HepG2 (cell line): ENCODE measurements around the gene FOXD4.
"Not testable (repeated sequence)": the region's sequence is repeated elsewhere in the genome, so short reads cannot be mapped to it uniquely, and the experiment has no call there.

ENCODE experiments used
- AKAP8 ChIP-seq: sonication (generic); formaldehyde crosslinking; IDR thresholded peaks from 2 replicates; pipeline ENCODE4 v1.5.1; 2020; ENCODE audit warnings: mild to moderate bottlenecking, missing genetic modification reagents
- ARID2 ChIP-seq: sonication (generic); formaldehyde crosslinking; IDR thresholded peaks from 2 replicates; pipeline ENCODE4 v1.8.1; 2022; ENCODE audit warnings: mild to moderate bottlenecking, missing genetic modification reagents, borderline replicate concordance
- CEBPB ChIP-seq: IDR thresholded peaks from 2 replicates; pipeline ENCODE4 v1.6.1; 2011; ENCODE audit warnings: low read depth, low read length, improper control_type of control experiment, borderline replicate concordance
- CTCF ChIP-seq: sonication (generic); formaldehyde crosslinking; IDR thresholded peaks from 2 replicates; pipeline ENCODE4 v1.5.0; 2020; ENCODE audit warnings: mild to moderate bottlenecking, missing genetic modification reagents, moderate library complexity
- DNMT1 ChIP-seq: sonication (generic); formaldehyde crosslinking; IDR thresholded peaks from 2 replicates; pipeline ENCODE4 v1.5.1; 2020; ENCODE audit warnings: mild to moderate bottlenecking, missing genetic modification reagents
- SP1 ChIP-seq, 2 experiments: fragments of 450-650 bp in 1 of 2; sonication (generic) in 1 of 2; formaldehyde crosslinking in 1 of 2; IDR thresholded peaks; 2 replicates each; pipeline versions ENCODE4 v1.4.0 to v1.6.1; 2016 to 2020; ENCODE audit warnings: missing genetic modification reagents in 1 of 2
- ZFP37 ChIP-seq: sonication (generic); formaldehyde crosslinking; IDR thresholded peaks from 2 replicates; pipeline ENCODE4 v1.4.0; 2020; ENCODE audit warnings: missing genetic modification reagents, borderline replicate concordance
- TF ChIP-seq, protein P1 (sequence below): sonication (generic); formaldehyde crosslinking; IDR thresholded peaks from 2 replicates; pipeline ENCODE4 v1.5.0; 2020; ENCODE audit warnings: missing genetic modification reagents

- TF ChIP-seq AKAP8 (CRISPR knock-in tag); SP1 (IDR thresholded peaks at IDR 0.05); SP1 (CRISPR knock-in tag; IDR thresholded peaks at IDR 0.05); CTCF (CRISPR knock-in tag); ZFP37 (CRISPR knock-in tag); DNMT1; CEBPB; ARID2: not testable (repeated sequence)
- TF ChIP-seq, protein P1, sequence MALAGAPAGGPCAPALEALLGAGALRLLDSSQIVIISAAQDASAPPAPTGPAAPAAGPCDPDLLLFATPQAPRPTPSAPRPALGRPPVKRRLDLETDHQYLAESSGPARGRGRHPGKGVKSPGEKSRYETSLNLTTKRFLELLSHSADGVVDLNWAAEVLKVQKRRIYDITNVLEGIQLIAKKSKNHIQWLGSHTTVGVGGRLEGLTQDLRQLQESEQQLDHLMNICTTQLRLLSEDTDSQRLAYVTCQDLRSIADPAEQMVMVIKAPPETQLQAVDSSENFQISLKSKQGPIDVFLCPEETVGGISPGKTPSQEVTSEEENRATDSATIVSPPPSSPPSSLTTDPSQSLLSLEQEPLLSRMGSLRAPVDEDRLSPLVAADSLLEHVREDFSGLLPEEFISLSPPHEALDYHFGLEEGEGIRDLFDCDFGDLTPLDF (CRISPR knock-in tag): not testable (repeated sequence)
Observed at GRCh38 chr9:94992-95391, 23.2 kb downstream of the FOXD4 start.
